Fibroblast of lung (primary cell): ENCODE results near the gene GBF1. TPM values are rescaled to one million over a fixed set of nuclear protein-coding genes. Genes with fewer than 3 reads are reported as not detected.

Source experiments
- DNase-seq, 2 donors: peaks; one replicate each; pipeline versions ENCODE4 v3.0.0 to v3.0.0-alpha.2; 2010; ENCODE audit warnings: low read depth in 2 of 2
- H2AFZ ChIP-seq: 2 replicates; pipeline ENCODE4 v1.5.1; 2012; ENCODE audit warnings: low read length, control low read depth, inconsistent platforms
- H3K27ac ChIP-seq: 2 replicates; pipeline ENCODE4 v1.5.1; 2011; ENCODE audit warnings: low read length, control low read depth; ENCODE audit not compliant: insufficient read depth
- H3K27me3 ChIP-seq: 2 replicates; pipeline ENCODE4 v1.5.1; 2011; ENCODE audit warnings: mild to moderate bottlenecking, low read length; ENCODE audit not compliant: control insufficient read depth, insufficient read depth
- H3K36me3 ChIP-seq: 2 replicates; pipeline ENCODE4 v1.5.1; 2011; ENCODE audit warnings: low read length; ENCODE audit not compliant: control insufficient read depth, insufficient read depth
- H3K4me1 ChIP-seq: 2 replicates; pipeline ENCODE4 v1.5.1; 2011; ENCODE audit warnings: low read length; ENCODE audit not compliant: control insufficient read depth, insufficient read depth; ENCODE audit errors: extremely low read depth
- H3K4me2 ChIP-seq: 2 replicates; pipeline ENCODE4 v1.5.1; 2011; ENCODE audit warnings: low read length, control low read depth; ENCODE audit not compliant: insufficient read depth; ENCODE audit errors: extremely low read depth
- H3K4me3 ChIP-seq, 4 experiments: fragments of 200-600 bp in 1 of 4; sonication (generic) in 1 of 4; replicated peaks in 1 of 4; 2 replicates each; pipeline ENCODE4 v1.5.1; 2011 to 2016; ENCODE audit warnings: low read length in 4 of 4, low read depth in 3 of 4, mild to moderate bottlenecking in 3 of 4, control low read depth in 2 of 4, inconsistent platforms in 1 of 4, mixed read lengths in 1 of 4; ENCODE audit not compliant: insufficient read depth in 1 of 4; ENCODE audit errors: control extremely low read depth in 1 of 4
- H3K79me2 ChIP-seq: 2 replicates; pipeline ENCODE4 v1.5.1; 2012; ENCODE audit warnings: mild to moderate bottlenecking, low read length, inconsistent platforms; ENCODE audit not compliant: control insufficient read depth, insufficient read depth
- H3K9ac ChIP-seq: 2 replicates; pipeline ENCODE4 v1.5.1; 2011; ENCODE audit warnings: mild to moderate bottlenecking, low read length, control low read depth; ENCODE audit not compliant: insufficient read depth
- H3K9me3 ChIP-seq: 2 replicates; pipeline ENCODE4 v1.5.1; 2012; ENCODE audit warnings: low read depth, low read length; ENCODE audit not compliant: control insufficient read depth, insufficient read depth
- H4K20me1 ChIP-seq: 2 replicates; pipeline ENCODE4 v1.5.1; 2011; ENCODE audit warnings: low read length; ENCODE audit not compliant: control insufficient read depth, insufficient read depth; ENCODE audit errors: extremely low read depth
- EZH2 ChIP-seq: IDR thresholded peaks from 2 replicates; pipeline ENCODE4 v1.5.1; 2012; ENCODE audit warnings: low read length, control low read depth, mild to moderate bottlenecking; ENCODE audit errors: missing control alignments
- polyA plus RNA-seq, 2 donors: library from polyadenylated mRNA; depleted of rRNA in 1 of 2; stranded (reverse) in 1 of 2; unstranded in 1 of 2; fragments of >200 nt; gene quantifications; 2 replicates each; pipeline ENCODE4 v1.2.1, GENCODE V29; 2011 to 2012; ENCODE audit warnings: missing spikeins in 1 of 2
- total RNA-seq: library from RNA; depleted of rRNA; stranded (reverse); fragments of >200 nt; gene quantifications from 2 replicates; pipeline ENCODE4 v1.2.1, GENCODE V29; 2014
- TF ChIP-seq, protein P1 (sequence below), 2 donors: IDR thresholded peaks in 1 of 2; conservative IDR thresholded peaks in 1 of 2; 1 replicate in 1 of 2; 2 replicates in 1 of 2; pipeline ENCODE4 v1.5.1; 2011 to 2012; ENCODE audit warnings: low read length in 2 of 2, control low read depth in 1 of 2, inconsistent platforms in 1 of 2, low read depth in 1 of 2, mild to moderate bottlenecking in 1 of 2

The GBF1 gene
- total and polyA plus RNA-seq, 2 donors (not counting 1 experiment from before 2014, with no cell fraction given), result 24.1 to 24.6 TPM

GRCh38 chr10:102335184-102335583 lies 89.9 kb downstream of the GBF1 start:
- Histone ChIP-seq H3K4me1 (no peaks in the 10 kb centered on the region), H3K4me2 (no peak overlapping the region), H3K79me2 (peaks cover 3% of the 10 kb centered on the region), H3K27ac (no peak overlapping the region), H3K9me3 (no peaks in the 10 kb centered on the region), H3K36me3 (no peaks in the 10 kb centered on the region), H3K4me3 (no peak overlapping the region), H3K27me3 (no peaks in the 10 kb centered on the region), H2AFZ (no peak overlapping the region), H4K20me1 (no peaks in the 10 kb centered on the region), H3K9ac (no peak overlapping the region)
- peak in 1 of 2 donors; percentile 25 for DNase-seq
- no peak for TF ChIP-seq EZH2
- TF ChIP-seq, protein P1, sequence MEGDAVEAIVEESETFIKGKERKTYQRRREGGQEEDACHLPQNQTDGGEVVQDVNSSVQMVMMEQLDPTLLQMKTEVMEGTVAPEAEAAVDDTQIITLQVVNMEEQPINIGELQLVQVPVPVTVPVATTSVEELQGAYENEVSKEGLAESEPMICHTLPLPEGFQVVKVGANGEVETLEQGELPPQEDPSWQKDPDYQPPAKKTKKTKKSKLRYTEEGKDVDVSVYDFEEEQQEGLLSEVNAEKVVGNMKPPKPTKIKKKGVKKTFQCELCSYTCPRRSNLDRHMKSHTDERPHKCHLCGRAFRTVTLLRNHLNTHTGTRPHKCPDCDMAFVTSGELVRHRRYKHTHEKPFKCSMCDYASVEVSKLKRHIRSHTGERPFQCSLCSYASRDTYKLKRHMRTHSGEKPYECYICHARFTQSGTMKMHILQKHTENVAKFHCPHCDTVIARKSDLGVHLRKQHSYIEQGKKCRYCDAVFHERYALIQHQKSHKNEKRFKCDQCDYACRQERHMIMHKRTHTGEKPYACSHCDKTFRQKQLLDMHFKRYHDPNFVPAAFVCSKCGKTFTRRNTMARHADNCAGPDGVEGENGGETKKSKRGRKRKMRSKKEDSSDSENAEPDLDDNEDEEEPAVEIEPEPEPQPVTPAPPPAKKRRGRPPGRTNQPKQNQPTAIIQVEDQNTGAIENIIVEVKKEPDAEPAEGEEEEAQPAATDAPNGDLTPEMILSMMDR (conservative IDR thresholded peaks at IDR 0.05 in 1 of 2, IDR thresholded peaks at IDR 0.05 in 1 of 2; ENCODE audit: low read depth in 1 of 2, low read length in 2 of 2), result no peak

DNA sequence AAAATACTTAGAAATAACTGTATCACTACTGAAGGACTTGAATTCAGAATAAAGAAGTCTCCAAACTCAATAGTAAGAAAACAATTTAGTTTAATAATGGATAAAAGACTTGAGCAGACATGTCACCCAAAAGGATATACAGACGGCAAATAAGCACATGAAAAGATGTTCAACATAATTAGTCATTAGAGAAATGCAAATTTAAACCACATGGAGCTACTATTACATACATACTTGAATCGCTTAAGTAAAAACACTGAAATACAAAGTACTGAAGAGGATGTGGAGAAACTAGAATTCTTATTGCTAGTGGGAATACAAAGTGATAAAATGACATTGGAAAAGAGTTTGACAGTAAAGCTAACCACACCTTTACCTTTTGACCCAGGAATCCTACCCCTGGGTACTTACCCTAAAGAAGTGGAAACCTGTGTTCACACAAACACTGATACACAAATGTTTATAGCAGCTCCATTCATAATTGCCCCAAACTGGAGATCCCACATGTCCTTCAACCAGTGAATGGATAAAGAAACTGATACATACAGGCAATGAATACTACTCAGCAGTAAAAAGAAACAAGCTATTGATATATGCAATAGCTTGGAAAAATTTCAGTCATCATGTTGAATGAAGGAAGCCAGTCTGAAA lies 95.8 kb downstream of the GBF1 start:
- peak in 1 of 2 donors; percentile 41 for DNase-seq
- Histone ChIP-seq H3K9me3 (no peaks in the 10 kb centered on the region), H3K4me3 (no peak overlapping the region), H3K36me3 (no peaks in the 10 kb centered on the region), H3K79me2 (no peaks in the 10 kb centered on the region), H3K4me1 (peaks cover 10% of the 10 kb centered on the region), H2AFZ (no peak overlapping the region), H3K27me3 (no peaks in the 10 kb centered on the region), H3K27ac (no peak overlapping the region), H4K20me1 (no peaks in the 10 kb centered on the region), H3K4me2 (no peak overlapping the region), H3K9ac (no peak overlapping the region)
- TF ChIP-seq, protein P1 (conservative IDR thresholded peaks at IDR 0.05 in 1 of 2, IDR thresholded peaks at IDR 0.05 in 1 of 2; ENCODE audit: low read depth in 1 of 2, low read length in 2 of 2), result no peak
- TF ChIP-seq EZH2, result no peak

DNA sequence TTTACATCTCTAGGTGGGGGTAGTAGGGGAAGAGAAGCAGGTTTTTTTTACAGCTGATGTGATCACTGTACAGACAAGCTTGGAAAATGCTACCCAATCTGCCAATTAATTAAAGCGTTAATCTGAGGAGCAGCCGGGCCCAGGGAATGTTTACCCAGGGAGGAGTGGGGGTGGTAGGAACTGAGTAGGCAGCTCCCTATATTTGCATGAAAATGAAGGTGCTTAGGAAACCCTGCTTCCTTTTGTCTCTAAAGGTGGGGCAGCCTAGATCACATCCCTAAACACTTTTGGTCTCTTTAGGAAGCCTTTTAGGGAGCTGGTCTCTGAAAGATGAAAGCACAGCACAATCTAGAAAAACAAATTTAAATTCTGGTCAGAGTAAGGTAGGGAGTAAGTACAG lies 97.1 kb downstream of the GBF1 start:
- TF ChIP-seq, protein P1 (conservative IDR thresholded peaks at IDR 0.05 in 1 of 2, IDR thresholded peaks at IDR 0.05 in 1 of 2; ENCODE audit: low read depth in 1 of 2, low read length in 2 of 2), result no peak
- no peak for TF ChIP-seq EZH2
- Histone ChIP-seq H3K79me2 (no peaks in the 10 kb centered on the region), H3K27ac (no peak overlapping the region), H3K36me3 (no peaks in the 10 kb centered on the region), H4K20me1 (no peaks in the 10 kb centered on the region), H3K27me3 (no peaks in the 10 kb centered on the region), H3K9me3 (no peaks in the 10 kb centered on the region), H3K4me1 (peaks cover 10% of the 10 kb centered on the region), H2AFZ (no peak overlapping the region), H3K9ac (no peak overlapping the region), H3K4me3 (no peak overlapping the region), H3K4me2 (no peak overlapping the region)
- DNase-seq, result peak in 1 of 2 donors; percentile 49
